ENCODE data around the gene PLAAT2. TPM values are rescaled to one million over a fixed set of nuclear protein-coding genes. Genes with fewer than 3 reads are reported as not detected.

PLAAT2 gene
- total RNA-seq, 2 donors from 2014 or later: 2.6 TPM; not detected in 1

- DNase-seq (ENCODE audit: low spot score): no peak
- intact Hi-C loops (cut with DNase I): no loop called here
- Histone ChIP-seq H3K4me3 (no peak overlapping the region), H3K36me3 (no peaks in the 10 kb centered on the region), H3K27me3 (replicated peaks; ENCODE audit: insufficient read depth) (no peaks in the 10 kb centered on the region), H3K4me1 (replicated peaks) (no peaks in the 10 kb centered on the region), H3K27ac (no peak overlapping the region), H3K9me3 (no peaks in the 10 kb centered on the region)
- TF ChIP-seq CTCF (IDR thresholded peaks at IDR 0.05) (no peak), POLR2AphosphoS5 (IDR thresholded peaks at IDR 0.05) (peak; percentile 12)
- 85% methylated on average over 7 of the region's 7 CpGs for WGBS
Measured at GRCh38 chr11:63558459-63559157, 4.6 kb downstream of the PLAAT2 start.

GRCh38 chr11:63557570-63557969, 5.6 kb downstream of the PLAAT2 start:
- H3K27me3 ChIP-seq (replicated peaks; ENCODE audit: insufficient read depth): no peaks in the 10 kb centered on the region
- H3K4me1 ChIP-seq (replicated peaks): no peaks in the 10 kb centered on the region
- intact Hi-C loops (cut with DNase I): no loop called here
- H3K36me3 ChIP-seq: no peaks in the 10 kb centered on the region
- 33% methylated on average over 7 of the region's 7 CpGs for WGBS
- H3K4me3 ChIP-seq: no peak overlapping the region
- H3K27ac ChIP-seq: no peak overlapping the region
- peak; percentile 41 for DNase-seq (ENCODE audit: low spot score)
- H3K9me3 ChIP-seq: no peaks in the 10 kb centered on the region
- TF ChIP-seq POLR2A (IDR thresholded peaks at IDR 0.05) (no peak), CTCF (IDR thresholded peaks at IDR 0.05) (no peak), POLR2AphosphoS5 (IDR thresholded peaks at IDR 0.05) (peak; percentile 68)

- Histone ChIP-seq H3K27me3 (replicated peaks; ENCODE audit: insufficient read depth) (no peaks in the 10 kb centered on the region), H3K4me3 (no peak overlapping the region), H3K4me1 (replicated peaks) (no peaks in the 10 kb centered on the region), H3K36me3 (no peaks in the 10 kb centered on the region), H3K9me3 (no peaks in the 10 kb centered on the region), H3K27ac (no peak overlapping the region)
- 75% methylated on average over 7 of the region's 7 CpGs for WGBS
- TF ChIP-seq POLR2A (IDR thresholded peaks at IDR 0.05): no peak
- TF ChIP-seq CTCF (IDR thresholded peaks at IDR 0.05): no peak
- no peak for TF ChIP-seq POLR2AphosphoS5 (IDR thresholded peaks at IDR 0.05)
- DNase-seq (ENCODE audit: low spot score): no peak
- intact Hi-C loops (cut with DNase I): no loop called here
Measured at GRCh38 chr11:63556404-63557013, 6.7 kb downstream of the PLAAT2 start.

GRCh38 chr11:63554877-63555223, 8.3 kb downstream of the PLAAT2 start:
- intact Hi-C loops (cut with DNase I): no loop called here
- WGBS: 81% methylated on average over 4 of the region's 4 CpGs
- no peaks in the 10 kb centered on the region for H3K9me3 ChIP-seq
- no peak overlapping the region for H3K4me3 ChIP-seq
- TF ChIP-seq POLR2AphosphoS5 (IDR thresholded peaks at IDR 0.05): no peak
- TF ChIP-seq POLR2A (IDR thresholded peaks at IDR 0.05): no peak
- no peak for TF ChIP-seq CTCF (IDR thresholded peaks at IDR 0.05)
- no peak for DNase-seq (ENCODE audit: low spot score)
- no peaks in the 10 kb centered on the region for H3K36me3 ChIP-seq
- H3K27me3 ChIP-seq (replicated peaks; ENCODE audit: insufficient read depth): no peaks in the 10 kb centered on the region
- no peaks in the 10 kb centered on the region for H3K4me1 ChIP-seq (replicated peaks)
- no peak overlapping the region for H3K27ac ChIP-seq

- Histone ChIP-seq H3K36me3 (no peaks in the 10 kb centered on the region), H3K27me3 (replicated peaks; ENCODE audit: insufficient read depth) (no peaks in the 10 kb centered on the region), H3K4me3 (no peak overlapping the region), H3K9me3 (no peaks in the 10 kb centered on the region), H3K4me1 (replicated peaks) (no peaks in the 10 kb centered on the region), H3K27ac (no peak overlapping the region)
- 82% methylated on average over 8 of the region's 8 CpGs for WGBS
- no peak for DNase-seq (ENCODE audit: low spot score)
- no peak for TF ChIP-seq POLR2A (IDR thresholded peaks at IDR 0.05)
- TF ChIP-seq POLR2AphosphoS5 (IDR thresholded peaks at IDR 0.05): no peak
- TF ChIP-seq CTCF (IDR thresholded peaks at IDR 0.05): no peak
- intact Hi-C loops (cut with DNase I): no loop called here
Measured at GRCh38 chr11:63553759-63554158, 9.4 kb downstream of the PLAAT2 start.

Data from prostate gland (tissue), 2 donors.